H1 (cell line): ENCODE results near the gene TNIK.

ENCODE experiments used
- EP300 ChIP-seq, 2 experiments: IDR thresholded peaks; 1 replicate in 1 of 2; 2 replicates in 1 of 2; pipeline ENCODE4 v1.6.1; 2011 to 2012; ENCODE audit warnings: low read depth in 2 of 2, low read length in 2 of 2, mild to moderate bottlenecking in 2 of 2, borderline replicate concordance in 1 of 2, inconsistent platforms in 1 of 2, moderate library complexity in 1 of 2
- EZH2 ChIP-seq: fragments of 200-600 bp; sonication (generic); IDR thresholded peaks from 2 replicates; pipeline ENCODE4 v1.7.1; 2012; ENCODE audit warnings: low read depth, mild to moderate bottlenecking, moderate library complexity, low read length, inconsistent platforms; ENCODE audit not compliant: severe bottlenecking
- JUN ChIP-seq: IDR thresholded peaks from 2 replicates; pipeline ENCODE4 v1.6.1; 2011; ENCODE audit warnings: low read depth, mild to moderate bottlenecking, improper control_type of control experiment, low read length
- KDM1A ChIP-seq: fragments of 200-600, 300-600 bp; sonication (generic); IDR thresholded peaks from 2 replicates; pipeline ENCODE4 v1.7.1; 2016; ENCODE audit warnings: mild to moderate bottlenecking, low read length, borderline replicate concordance
- POLR2A ChIP-seq, 2 experiments: IDR thresholded peaks; 1 replicate in 1 of 2; 2 replicates in 1 of 2; pipeline ENCODE4 v1.6.1; 2011; ENCODE audit warnings: low read depth in 2 of 2, low read length in 2 of 2, mild to moderate bottlenecking in 2 of 2; ENCODE audit errors: control extremely low read depth in 1 of 2
- POLR2AphosphoS5 ChIP-seq: IDR thresholded peaks from 2 replicates; pipeline ENCODE4 v1.6.1; 2011; ENCODE audit warnings: low read depth, low read length
- RBBP5 ChIP-seq: IDR thresholded peaks from 2 replicates; pipeline ENCODE4 v1.7.1; 2012; ENCODE audit warnings: low read depth, mild to moderate bottlenecking, inconsistent platforms, low read length, moderate library complexity, borderline replicate concordance
- SIN3A ChIP-seq, 2 experiments: IDR thresholded peaks in 1 of 2; conservative IDR thresholded peaks in 1 of 2; 2 replicates each; pipeline ENCODE4 v1.6.1; 2011 to 2012; ENCODE audit warnings: low read length in 2 of 2, improper control_type of control experiment in 1 of 2, low read depth in 1 of 2, mild to moderate bottlenecking in 1 of 2
- SRF ChIP-seq: IDR thresholded peaks from 2 replicates; pipeline ENCODE4 v1.6.1; 2011; ENCODE audit warnings: mild to moderate bottlenecking, low read depth, low read length, moderate library complexity
- TEAD4 ChIP-seq: IDR thresholded peaks from 2 replicates; pipeline ENCODE4 v1.6.1; 2012; ENCODE audit warnings: low read depth, low read length, inconsistent platforms, mixed read lengths
- TF ChIP-seq, protein P1 (sequence below), 3 experiments: IDR thresholded peaks; 1 replicate in 2 of 3; 2 replicates in 1 of 3; pipeline versions ENCODE4 v1.5.1 to v1.6.1; 2011; ENCODE audit warnings: low read length in 3 of 3, mild to moderate bottlenecking in 3 of 3, inconsistent platforms in 2 of 3, low read depth in 1 of 3, moderate library complexity in 1 of 3; ENCODE audit not compliant: insufficient read depth in 1 of 3; ENCODE audit errors: control extremely low read depth in 1 of 3
- TF ChIP-seq, protein P2 (sequence below): IDR thresholded peaks from 2 replicates; pipeline ENCODE4 v1.6.1; 2012; ENCODE audit warnings: inconsistent platforms

DNA sequence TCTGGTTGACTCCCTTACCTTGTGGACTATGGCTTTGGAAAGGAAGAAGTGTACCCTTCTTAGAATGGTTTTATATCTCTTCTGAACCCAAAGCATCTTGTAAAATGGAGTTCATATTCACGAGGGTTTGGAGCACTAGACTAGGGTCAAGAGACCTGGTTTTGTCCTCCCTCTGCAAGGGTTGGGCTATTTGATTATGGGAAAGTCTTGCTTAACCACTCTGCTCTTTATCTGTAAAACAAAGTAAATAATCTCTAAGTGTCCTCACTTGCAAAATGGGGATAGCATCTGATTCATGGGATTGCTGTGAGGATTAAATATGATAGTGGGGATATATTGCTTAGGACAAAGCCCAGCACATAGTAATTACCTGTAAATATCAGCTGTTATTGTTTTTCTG is 415.8 kb downstream of the TNIK start:
- TF ChIP-seq, protein P1, sequence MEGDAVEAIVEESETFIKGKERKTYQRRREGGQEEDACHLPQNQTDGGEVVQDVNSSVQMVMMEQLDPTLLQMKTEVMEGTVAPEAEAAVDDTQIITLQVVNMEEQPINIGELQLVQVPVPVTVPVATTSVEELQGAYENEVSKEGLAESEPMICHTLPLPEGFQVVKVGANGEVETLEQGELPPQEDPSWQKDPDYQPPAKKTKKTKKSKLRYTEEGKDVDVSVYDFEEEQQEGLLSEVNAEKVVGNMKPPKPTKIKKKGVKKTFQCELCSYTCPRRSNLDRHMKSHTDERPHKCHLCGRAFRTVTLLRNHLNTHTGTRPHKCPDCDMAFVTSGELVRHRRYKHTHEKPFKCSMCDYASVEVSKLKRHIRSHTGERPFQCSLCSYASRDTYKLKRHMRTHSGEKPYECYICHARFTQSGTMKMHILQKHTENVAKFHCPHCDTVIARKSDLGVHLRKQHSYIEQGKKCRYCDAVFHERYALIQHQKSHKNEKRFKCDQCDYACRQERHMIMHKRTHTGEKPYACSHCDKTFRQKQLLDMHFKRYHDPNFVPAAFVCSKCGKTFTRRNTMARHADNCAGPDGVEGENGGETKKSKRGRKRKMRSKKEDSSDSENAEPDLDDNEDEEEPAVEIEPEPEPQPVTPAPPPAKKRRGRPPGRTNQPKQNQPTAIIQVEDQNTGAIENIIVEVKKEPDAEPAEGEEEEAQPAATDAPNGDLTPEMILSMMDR (IDR thresholded peaks at IDR 0.05; ENCODE audit: control extremely low read depth in 1 of 3, insufficient read depth in 1 of 3, low read depth in 1 of 3, low read length in 3 of 3), result no peak
- TF ChIP-seq POLR2AphosphoS5, result no peak
- no peak for TF ChIP-seq TEAD4
- TF ChIP-seq POLR2A (IDR thresholded peaks at IDR 0.05; ENCODE audit: control extremely low read depth in 1 of 2, low read depth in 2 of 2, low read length in 2 of 2), result no peak
- TF ChIP-seq EP300 (IDR thresholded peaks at IDR 0.05; ENCODE audit: borderline replicate concordance in 1 of 2, low read depth in 2 of 2, low read length in 2 of 2), result no peak
- no peak for TF ChIP-seq KDM1A
- no peak for TF ChIP-seq EZH2
- TF ChIP-seq JUN, result no peak
- TF ChIP-seq, protein P2, sequence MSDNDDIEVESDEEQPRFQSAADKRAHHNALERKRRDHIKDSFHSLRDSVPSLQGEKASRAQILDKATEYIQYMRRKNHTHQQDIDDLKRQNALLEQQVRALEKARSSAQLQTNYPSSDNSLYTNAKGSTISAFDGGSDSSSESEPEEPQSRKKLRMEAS, result no peak
- TF ChIP-seq SRF, result no peak
- no peak for TF ChIP-seq SIN3A (conservative IDR thresholded peaks at IDR 0.05 in 1 of 2, IDR thresholded peaks at IDR 0.05 in 1 of 2; ENCODE audit: low read depth in 1 of 2, low read length in 2 of 2)
- no peak for TF ChIP-seq RBBP5
